ENCODE measurements around the gene KRTAP4-6.
"Not testable (repeated sequence)": the region's sequence is repeated elsewhere in the genome, so short reads cannot be mapped to it uniquely, and the experiment has no call there.

KRTAP4-6 gene

GRCh38 chr17:41167561-41167960 lies 27.2 kb upstream of the KRTAP4-6 start:
- Histone ChIP-seq H3K4me1 (ENCODE audit: control insufficient read depth, insufficient read depth, low read length) (no peaks in the 10 kb centered on the region), H3K27me3 (ENCODE audit: control insufficient read depth, insufficient read depth, low read length) (no peaks in the 10 kb centered on the region), H3K4me3 (ENCODE audit: low read length) (no peak overlapping the region), H3K9me3 (ENCODE audit: control insufficient read depth, low read length) (no peaks in the 10 kb centered on the region), H3K9ac (ENCODE audit: low read length) (no peak overlapping the region), H3K36me3 (ENCODE audit: control insufficient read depth, insufficient read depth, low read length) (no peaks in the 10 kb centered on the region)

GRCh38 chr17:41163828-41164227 lies 23.5 kb upstream of the KRTAP4-6 start:
- no peaks in the 10 kb centered on the region for H3K27me3 ChIP-seq (ENCODE audit: control insufficient read depth, insufficient read depth, low read length)
- H3K9ac ChIP-seq (ENCODE audit: low read length): no peak overlapping the region
- no peaks in the 10 kb centered on the region for H3K9me3 ChIP-seq (ENCODE audit: control insufficient read depth, low read length)
- no peak overlapping the region for H3K4me3 ChIP-seq (ENCODE audit: low read length)
- no peaks in the 10 kb centered on the region for H3K36me3 ChIP-seq (ENCODE audit: control insufficient read depth, insufficient read depth, low read length)
- no peaks in the 10 kb centered on the region for H3K4me1 ChIP-seq (ENCODE audit: control insufficient read depth, insufficient read depth, low read length)

- Histone ChIP-seq H3K4me3 (ENCODE audit: low read length) (no peak within 1 kb of the TSS), H3K9ac (ENCODE audit: low read length) (no peak within 1 kb of the TSS), H3K9me3 (ENCODE audit: control insufficient read depth, low read length) (no peaks in the 10 kb centered on the region), H3K27me3 (ENCODE audit: control insufficient read depth, insufficient read depth, low read length) (no peaks in the 10 kb centered on the region), H3K4me1 (ENCODE audit: control insufficient read depth, insufficient read depth, low read length) (no peaks in the 10 kb centered on the region), H3K36me3 (ENCODE audit: control insufficient read depth, insufficient read depth, low read length) (no peaks in the 10 kb centered on the region)
These were observed 20.3 kb upstream of the KRTAP4-6 start, which contains the start of gene KRTAP4-4 for GRCh38 chr17:41160648-41161047. TSS of gene KRTAP4-4 (minus strand) at chr17:41160748. CDS start at chr17:41160691, 57 bp downstream.

GRCh38 chr17:41160190-41160589 lies 19.8 kb upstream of the KRTAP4-6 start:
- not testable (repeated sequence) for H3K4me1 ChIP-seq (ENCODE audit: control insufficient read depth, insufficient read depth, low read length); H3K27me3 ChIP-seq (ENCODE audit: control insufficient read depth, insufficient read depth, low read length); H3K9me3 ChIP-seq (ENCODE audit: control insufficient read depth, low read length); H3K36me3 ChIP-seq (ENCODE audit: control insufficient read depth, insufficient read depth, low read length); H3K4me3 ChIP-seq (ENCODE audit: low read length); H3K9ac ChIP-seq (ENCODE audit: low read length)

- H3K9ac ChIP-seq (ENCODE audit: low read length): no peak overlapping the region
- H3K36me3 ChIP-seq (ENCODE audit: control insufficient read depth, insufficient read depth, low read length): no peaks in the 10 kb centered on the region
- no peaks in the 10 kb centered on the region for H3K27me3 ChIP-seq (ENCODE audit: control insufficient read depth, insufficient read depth, low read length)
- no peak overlapping the region for H3K4me3 ChIP-seq (ENCODE audit: low read length)
- H3K4me1 ChIP-seq (ENCODE audit: control insufficient read depth, insufficient read depth, low read length): no peaks in the 10 kb centered on the region
- H3K9me3 ChIP-seq (ENCODE audit: control insufficient read depth, low read length): no peaks in the 10 kb centered on the region
These were observed 13.5 kb upstream of the KRTAP4-6 start for GRCh38 chr17:41153856-41154255.

GRCh38 chr17:41151525-41151924 lies 11.2 kb upstream of the KRTAP4-6 start:
- Histone ChIP-seq H3K4me1 (ENCODE audit: control insufficient read depth, insufficient read depth, low read length) (no peaks in the 10 kb centered on the region), H3K27me3 (ENCODE audit: control insufficient read depth, insufficient read depth, low read length) (no peaks in the 10 kb centered on the region), H3K9ac (ENCODE audit: low read length) (no peak overlapping the region), H3K4me3 (ENCODE audit: low read length) (no peak overlapping the region), H3K36me3 (ENCODE audit: control insufficient read depth, insufficient read depth, low read length) (no peaks in the 10 kb centered on the region), H3K9me3 (ENCODE audit: control insufficient read depth, low read length) (no peaks in the 10 kb centered on the region)

GRCh38 chr17:41150026-41150425 lies 9.7 kb upstream of the KRTAP4-6 start:
- Histone ChIP-seq H3K27me3 (ENCODE audit: control insufficient read depth, insufficient read depth, low read length) (no peaks in the 10 kb centered on the region), H3K4me3 (ENCODE audit: low read length) (no peak overlapping the region), H3K9ac (ENCODE audit: low read length) (no peak overlapping the region), H3K9me3 (ENCODE audit: control insufficient read depth, low read length) (no peaks in the 10 kb centered on the region), H3K36me3 (ENCODE audit: control insufficient read depth, insufficient read depth, low read length) (no peaks in the 10 kb centered on the region), H3K4me1 (ENCODE audit: control insufficient read depth, insufficient read depth, low read length) (no peaks in the 10 kb centered on the region)

GRCh38 chr17:41149652-41149985 lies 9.3 kb upstream of the KRTAP4-6 start, which contains the start of gene KRTAP4-5:
TSS of gene KRTAP4-5 (minus strand) at chr17:41149825. CDS start at chr17:41149767, 58 bp downstream.
- Histone ChIP-seq H3K27me3 (ENCODE audit: control insufficient read depth, insufficient read depth, low read length) (no peaks in the 10 kb centered on the region), H3K36me3 (ENCODE audit: control insufficient read depth, insufficient read depth, low read length) (no peaks in the 10 kb centered on the region), H3K9ac (ENCODE audit: low read length) (no peak within 1 kb of the TSS), H3K9me3 (ENCODE audit: control insufficient read depth, low read length) (no peaks in the 10 kb centered on the region), H3K4me1 (ENCODE audit: control insufficient read depth, insufficient read depth, low read length) (no peaks in the 10 kb centered on the region), H3K4me3 (ENCODE audit: low read length) (no peak within 1 kb of the TSS)

- not testable (repeated sequence) for H3K9me3 ChIP-seq (ENCODE audit: control insufficient read depth, low read length); H3K9ac ChIP-seq (ENCODE audit: low read length); H3K36me3 ChIP-seq (ENCODE audit: control insufficient read depth, insufficient read depth, low read length); H3K4me1 ChIP-seq (ENCODE audit: control insufficient read depth, insufficient read depth, low read length); H3K4me3 ChIP-seq (ENCODE audit: low read length); H3K27me3 ChIP-seq (ENCODE audit: control insufficient read depth, insufficient read depth, low read length)
These were observed 8.8 kb upstream of the KRTAP4-6 start for GRCh38 chr17:41148971-41149651.

GRCh38 chr17:41147531-41148204 lies 7.3 kb upstream of the KRTAP4-6 start:
- H3K4me3 ChIP-seq (ENCODE audit: low read length): no peak overlapping the region

GRCh38 chr17:41145261-41145660 lies 4.9 kb upstream of the KRTAP4-6 start:
- Histone ChIP-seq H3K36me3 (ENCODE audit: control insufficient read depth, insufficient read depth, low read length) (no peaks in the 10 kb centered on the region), H3K9me3 (ENCODE audit: control insufficient read depth, low read length) (no peaks in the 10 kb centered on the region), H3K9ac (ENCODE audit: low read length) (no peak overlapping the region), H3K4me1 (ENCODE audit: control insufficient read depth, insufficient read depth, low read length) (no peaks in the 10 kb centered on the region), H3K4me3 (ENCODE audit: low read length) (no peak overlapping the region), H3K27me3 (ENCODE audit: control insufficient read depth, insufficient read depth, low read length) (no peaks in the 10 kb centered on the region)

More at GRCh38 chr17:41147531-41148204, 7.3 kb upstream of the KRTAP4-6 start:
- Histone ChIP-seq H3K27me3 (ENCODE audit: control insufficient read depth, insufficient read depth, low read length) (no peaks in the 10 kb centered on the region), H3K4me1 (ENCODE audit: control insufficient read depth, insufficient read depth, low read length) (no peaks in the 10 kb centered on the region), H3K36me3 (ENCODE audit: control insufficient read depth, insufficient read depth, low read length) (no peaks in the 10 kb centered on the region), H3K9me3 (ENCODE audit: control insufficient read depth, low read length) (no peaks in the 10 kb centered on the region), H3K9ac (ENCODE audit: low read length) (no peak overlapping the region)

- Histone ChIP-seq H3K9ac (ENCODE audit: low read length) (no peak overlapping the region), H3K36me3 (ENCODE audit: control insufficient read depth, insufficient read depth, low read length) (no peaks in the 10 kb centered on the region), H3K9me3 (ENCODE audit: control insufficient read depth, low read length) (no peaks in the 10 kb centered on the region), H3K27me3 (ENCODE audit: control insufficient read depth, insufficient read depth, low read length) (no peaks in the 10 kb centered on the region), H3K4me3 (ENCODE audit: low read length) (no peak overlapping the region), H3K4me1 (ENCODE audit: control insufficient read depth, insufficient read depth, low read length) (no peaks in the 10 kb centered on the region)
These were observed 4.5 kb upstream of the KRTAP4-6 start for GRCh38 chr17:41144846-41145245.
